NCI-H2081 (cell line): ENCODE results near the gene BTRC.
"Not testable (repeated sequence)": the region's sequence is repeated elsewhere in the genome, so short reads cannot be mapped to it uniquely, and the experiment has no call there.

Experiments
- DNase-seq, 2 experiments: peaks; one replicate each; lab custom pipeline; 2025; lab: John Stamatoyannopoulos, UW

Gene BTRC

DNA sequence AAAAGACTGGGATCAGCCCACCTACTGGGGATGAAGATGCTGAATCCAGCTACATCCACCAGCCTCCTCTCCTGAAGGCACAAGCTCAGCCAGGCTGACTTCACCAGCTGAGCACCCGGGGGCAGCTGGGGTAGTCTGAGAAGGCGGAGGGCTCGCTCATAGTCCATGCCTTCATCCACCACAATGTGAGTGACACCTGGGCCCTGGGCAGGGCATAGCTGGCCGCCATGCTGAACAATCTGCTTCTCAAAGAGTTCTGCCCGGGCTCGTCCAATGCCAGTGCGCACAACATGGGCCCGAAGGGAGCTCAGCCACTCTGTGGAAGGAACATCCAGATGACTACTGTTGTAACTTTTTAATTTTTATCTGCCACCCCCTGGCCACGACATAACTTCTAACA, 231.9 kb downstream of the BTRC start:
- DNase-seq: no peak

DNA sequence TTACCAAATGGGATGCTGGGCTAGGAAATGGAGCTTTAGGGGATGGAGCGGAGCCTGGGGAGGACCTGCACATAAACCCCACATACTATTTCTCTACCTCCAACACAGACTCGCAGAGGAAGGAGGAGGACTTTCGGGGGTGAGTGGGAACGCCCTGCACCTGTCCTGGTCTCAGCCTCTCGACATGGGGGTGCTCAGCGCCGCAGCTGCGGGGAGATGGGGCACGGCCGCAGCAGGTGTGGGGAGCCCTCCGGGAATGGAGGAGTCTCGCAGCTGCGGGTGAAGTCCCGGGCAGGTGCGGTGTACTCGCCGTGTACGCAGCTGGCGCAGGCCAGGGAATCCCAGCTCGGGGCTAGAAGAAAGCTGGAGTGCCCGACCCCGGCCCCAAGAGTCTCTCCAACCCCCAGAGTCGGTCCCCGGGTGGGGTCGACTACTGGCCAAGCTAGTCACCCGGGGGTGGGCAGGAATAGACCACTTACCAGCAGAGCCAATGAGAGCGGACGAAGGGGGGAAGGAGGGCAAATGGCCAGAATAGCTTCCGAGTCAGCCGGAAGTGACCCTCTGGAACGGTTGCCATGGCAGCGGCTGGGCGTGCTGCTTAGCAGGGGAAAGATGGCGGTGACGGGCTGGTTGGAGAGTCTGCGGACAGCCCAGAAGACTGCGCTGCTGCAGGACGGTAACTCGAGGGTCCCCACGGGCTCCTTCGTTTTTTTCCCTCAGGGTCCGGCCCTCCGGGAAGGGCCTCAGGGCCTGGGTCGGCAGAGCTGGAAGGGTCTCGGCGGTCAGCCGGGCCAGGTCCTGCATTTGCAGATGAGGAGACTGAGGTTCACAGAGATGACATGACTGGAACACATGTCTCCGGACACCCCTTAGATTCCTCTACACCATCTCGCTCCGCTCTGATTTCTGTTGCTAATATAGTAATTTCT, 234.0 kb downstream of the BTRC start, which contains the start of the genes DPCD and POLL:
TSS of gene DPCD (plus strand) at position 597 of the 929 bp plus-strand sequence. CDS start at position 613, 16 bp downstream.
TSS of gene POLL (minus strand) at position 533 of the 929 bp plus-strand sequence. CDS start 897 bp downstream, outside the sequence.
- peak; percentile 86 to 93 for DNase-seq

DNA sequence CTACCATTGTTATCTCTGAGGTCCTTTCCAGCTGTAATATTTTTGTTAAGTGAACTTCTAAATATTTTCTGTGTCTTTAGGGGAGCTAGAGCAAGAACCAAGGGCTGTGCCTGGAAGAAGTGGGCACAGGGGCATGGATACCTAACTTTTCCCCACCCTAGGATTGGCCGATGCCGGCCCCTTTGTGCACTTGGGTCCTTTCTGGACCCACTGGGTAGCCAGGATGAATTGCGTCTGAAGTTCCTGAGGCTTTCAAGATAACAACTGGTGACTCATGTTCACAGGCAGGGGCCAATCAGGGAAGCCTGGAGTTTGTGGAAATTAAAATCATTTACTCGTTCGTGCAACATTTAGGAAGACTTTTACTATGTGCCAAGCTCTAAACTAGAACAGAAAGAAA, 234.9 kb downstream of the BTRC start:
- no peak for DNase-seq

DNA sequence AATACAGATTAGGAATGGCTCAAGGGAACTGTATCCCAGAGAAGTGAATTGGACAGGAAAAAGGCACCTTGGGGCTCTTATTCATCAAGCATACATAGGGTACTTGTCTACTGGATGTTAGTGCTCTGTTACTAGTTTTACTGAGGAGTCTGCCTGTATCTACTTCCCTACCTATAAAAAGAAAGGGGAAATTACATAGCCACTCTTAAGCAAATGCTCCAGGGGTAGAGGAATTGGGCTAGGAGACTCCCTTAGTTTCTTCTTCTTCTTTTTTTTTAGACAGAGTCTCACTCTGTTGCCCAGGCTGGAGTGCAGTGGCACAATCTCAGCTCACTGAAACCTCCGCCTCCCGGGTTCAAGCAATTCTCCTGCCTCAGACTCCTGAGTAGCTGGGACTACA, 239.4 kb downstream of the BTRC start:
- not testable (repeated sequence) for DNase-seq

DNA sequence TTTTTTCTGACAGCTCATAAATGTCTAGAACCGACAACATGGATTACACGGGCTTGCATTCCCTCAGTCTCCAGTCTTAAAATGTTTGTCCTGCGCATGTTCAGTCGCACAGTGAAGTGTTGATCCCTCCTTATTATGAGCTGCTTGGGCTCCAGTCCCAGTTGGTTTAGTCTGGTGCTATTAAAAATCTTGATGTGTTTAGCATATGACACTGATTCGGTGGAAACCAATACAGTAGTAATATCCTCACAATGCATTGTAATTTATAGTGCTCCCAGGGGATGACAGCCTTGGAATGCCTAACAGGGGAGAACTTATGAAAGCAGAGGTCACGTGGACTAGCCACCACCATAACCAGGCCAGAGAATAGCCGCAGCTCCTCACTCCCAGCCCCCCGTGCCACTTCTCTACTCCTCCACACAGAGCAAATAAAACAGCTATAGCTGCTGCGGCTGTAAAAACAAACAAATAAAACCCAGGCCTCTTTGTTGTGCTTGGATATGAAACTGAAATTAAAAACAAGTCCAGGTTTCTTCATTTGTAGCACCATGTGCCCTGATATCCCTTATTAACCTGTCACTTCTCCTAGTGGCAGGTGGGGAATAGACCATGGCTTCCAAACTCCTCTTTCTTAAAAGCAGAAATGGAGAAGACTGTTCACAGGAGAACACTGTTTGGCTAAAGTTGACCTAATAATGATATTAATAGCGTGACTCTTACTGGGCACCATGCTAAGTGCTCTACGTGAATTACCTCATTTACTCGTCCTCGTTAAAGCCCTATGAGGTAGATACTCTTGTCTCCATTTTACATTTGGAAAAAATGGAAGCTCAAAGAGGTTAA, 241.8 kb downstream of the BTRC start:
- no peak for DNase-seq

DNA sequence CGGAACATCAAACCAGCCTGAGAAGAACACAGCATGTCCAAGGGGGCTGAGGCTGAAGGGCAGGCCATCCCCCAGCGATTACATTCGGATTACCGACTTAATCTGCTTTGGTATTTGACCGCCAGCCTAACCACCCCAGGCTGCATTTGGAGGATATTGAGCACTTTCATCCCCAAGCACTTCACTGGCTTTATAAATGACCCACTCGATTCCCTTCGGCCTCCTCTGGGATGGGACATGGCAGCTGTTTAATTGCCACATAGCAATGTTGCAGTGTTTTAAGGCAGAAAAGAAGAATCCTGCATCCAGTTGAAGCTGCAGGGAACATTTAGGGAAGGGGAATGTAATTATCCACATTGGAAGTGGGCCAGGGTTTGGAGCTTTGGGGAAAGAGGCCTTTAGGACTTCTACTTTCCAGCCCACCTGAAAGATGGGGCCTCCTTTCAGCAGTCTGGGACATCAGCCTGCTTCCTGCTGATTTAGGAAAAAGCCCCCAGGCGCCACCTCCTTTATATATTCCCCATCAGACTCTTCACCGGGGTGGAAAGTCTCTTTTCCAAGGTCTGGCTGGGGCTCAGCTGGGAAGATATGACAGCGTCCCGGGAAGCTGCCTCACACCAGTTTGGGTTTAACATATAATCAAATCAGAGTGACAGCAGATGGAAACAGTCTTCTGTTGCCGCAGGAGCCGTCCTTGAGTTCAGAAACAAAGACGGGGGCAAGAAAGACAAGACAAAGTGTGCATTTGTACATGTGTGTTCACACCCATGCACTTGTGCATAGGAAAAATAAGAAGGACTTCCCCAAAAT, 243.3 kb downstream of the BTRC start:
- no peak for DNase-seq

DNA sequence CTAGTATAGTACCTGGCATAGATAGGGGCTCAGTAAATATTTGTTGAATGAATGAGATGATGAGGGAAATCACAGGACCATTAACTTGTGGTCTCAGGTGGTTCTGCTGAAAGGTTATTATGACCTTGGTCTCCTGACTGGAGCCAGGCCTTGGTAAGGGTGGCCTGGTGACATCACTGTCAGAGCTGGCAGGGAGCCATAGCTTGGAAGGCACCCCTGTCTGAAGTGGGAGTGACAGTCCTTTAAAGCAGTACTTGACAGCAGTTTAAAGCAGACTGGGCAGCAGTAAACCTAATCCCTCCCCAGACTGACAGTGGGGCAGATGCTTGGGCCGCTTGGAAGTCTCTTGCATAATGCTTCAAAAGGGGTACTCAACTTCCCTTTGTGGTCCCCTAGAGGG, 247.6 kb downstream of the BTRC start:
- DNase-seq: no peak

DNA sequence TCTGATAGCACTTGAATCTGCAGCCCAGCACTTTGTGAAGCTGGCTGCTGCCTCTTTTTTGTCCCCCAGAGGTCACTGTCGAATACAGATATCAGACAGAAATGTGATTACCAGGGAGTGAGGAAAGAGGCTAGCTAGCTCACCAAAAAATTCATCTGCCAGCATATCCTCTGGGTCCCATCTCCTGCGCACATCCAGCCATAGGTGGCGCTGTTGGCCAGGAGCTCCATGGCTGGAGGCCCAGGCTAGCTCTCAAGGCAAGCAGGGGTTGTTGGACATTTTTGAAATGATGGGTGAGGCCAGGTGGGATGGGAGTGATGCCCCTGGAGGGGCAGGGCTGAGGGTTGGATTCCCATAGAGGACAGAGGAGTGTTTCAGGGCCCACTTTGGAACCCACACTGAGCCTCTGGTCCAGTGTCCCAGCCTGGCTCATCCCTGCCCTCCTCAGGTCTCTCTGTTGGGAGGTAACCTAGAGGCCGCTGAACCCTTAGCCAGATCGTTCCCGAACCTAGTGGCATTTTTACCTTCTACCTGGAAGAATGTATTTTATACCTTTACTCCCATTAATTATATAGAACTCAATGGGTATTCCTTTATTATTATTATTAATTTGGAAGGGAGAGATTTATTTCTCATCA, 248.9 kb downstream of the BTRC start:
- DNase-seq: peak; percentile 37 to 38
